ENCODE results near the gene STOX2.

- no peak for TF ChIP-seq CTCF (IDR thresholded peaks at IDR 0.05)
- TF ChIP-seq POLR2A (IDR thresholded peaks at IDR 0.05): no peak
Measured at GRCh38 chr4:183873409-183874185, 31.5 kb upstream of the STOX2 start.
